Vagina (tissue), 2 donors: ENCODE measurements around the gene ZNF613. TPM values are rescaled to one million over a fixed set of nuclear protein-coding genes. Genes with fewer than 3 reads are reported as not detected.
"Not testable (repeated sequence)": the region's sequence is repeated elsewhere in the genome, so short reads cannot be mapped to it uniquely, and the experiment has no call there.

ENCODE experiments used
- DNase-seq, 2 donors: peaks; one replicate each; pipeline ENCODE4 v3.0.0-alpha.2; 2017; ENCODE audit errors: extremely low spot score in 2 of 2
- H3K27ac ChIP-seq: fragments of 200-600 bp; sonication (generic); one replicate; pipeline ENCODE4 v1.5.1; 2019
- H3K27me3 ChIP-seq: fragments of 200-600 bp; sonication (generic); one replicate; pipeline ENCODE4 v1.5.1; 2019
- H3K36me3 ChIP-seq, 2 donors: fragments of 200-600 bp; sonication (generic); one replicate each; pipeline ENCODE4 v1.5.1; 2017 to 2019
- H3K4me1 ChIP-seq: fragments of 200-600 bp; sonication (generic); one replicate; pipeline ENCODE4 v1.5.1; 2019
- H3K4me3 ChIP-seq, 2 donors: fragments of 200-600 bp; sonication (generic); 1 replicate in 1 of 2; 2 replicates in 1 of 2; pipeline ENCODE4 v1.5.1; 2016 to 2019
- H3K9me3 ChIP-seq: fragments of 200-600 bp; sonication (generic); one replicate; pipeline ENCODE4 v1.5.1; 2019
- POLR2A ChIP-seq, 2 donors: fragments of 450-650 bp; IDR thresholded peaks; one replicate each; pipeline ENCODE4 v1.6.1; 2017; ENCODE audit warnings: antibody characterized with exemption in 2 of 2, mild to moderate bottlenecking in 2 of 2, moderate library complexity in 2 of 2
- POLR2AphosphoS5 ChIP-seq, 2 donors: sonication (generic); formaldehyde crosslinking; IDR thresholded peaks; one replicate each; pipeline ENCODE4 v1.9.0; 2017; ENCODE audit warnings: antibody characterized with exemption in 2 of 2, mild to moderate bottlenecking in 2 of 2, low read depth in 1 of 2; ENCODE audit not compliant: insufficient read depth in 1 of 2
- intact Hi-C: fragments of 100-400 bp; cut with DNase I; formaldehyde crosslinking; loops from one replicate; pipeline ENCODE4 v1.15.1; 2023
- total RNA-seq: library from RNA; depleted of rRNA; stranded (reverse); fragments of >200 nt; gene quantifications from one replicate; pipeline ENCODE4 v1.2.3, GENCODE V29; 2016
- TF ChIP-seq, protein P1 (sequence below), 3 experiments: fragments of 450-650 bp in 2 of 3; fragments of 200-600 bp in 1 of 3; sonication (generic) in 1 of 3; IDR thresholded peaks; one replicate each; pipeline ENCODE4 v1.5.1; 2017 to 2019; ENCODE audit warnings: antibody characterized with exemption in 3 of 3, mild to moderate bottlenecking in 2 of 3, moderate library complexity in 2 of 3

The ZNF613 gene
- total RNA-seq, 1 donor from 2014 or later = 4.2 TPM

DNA sequence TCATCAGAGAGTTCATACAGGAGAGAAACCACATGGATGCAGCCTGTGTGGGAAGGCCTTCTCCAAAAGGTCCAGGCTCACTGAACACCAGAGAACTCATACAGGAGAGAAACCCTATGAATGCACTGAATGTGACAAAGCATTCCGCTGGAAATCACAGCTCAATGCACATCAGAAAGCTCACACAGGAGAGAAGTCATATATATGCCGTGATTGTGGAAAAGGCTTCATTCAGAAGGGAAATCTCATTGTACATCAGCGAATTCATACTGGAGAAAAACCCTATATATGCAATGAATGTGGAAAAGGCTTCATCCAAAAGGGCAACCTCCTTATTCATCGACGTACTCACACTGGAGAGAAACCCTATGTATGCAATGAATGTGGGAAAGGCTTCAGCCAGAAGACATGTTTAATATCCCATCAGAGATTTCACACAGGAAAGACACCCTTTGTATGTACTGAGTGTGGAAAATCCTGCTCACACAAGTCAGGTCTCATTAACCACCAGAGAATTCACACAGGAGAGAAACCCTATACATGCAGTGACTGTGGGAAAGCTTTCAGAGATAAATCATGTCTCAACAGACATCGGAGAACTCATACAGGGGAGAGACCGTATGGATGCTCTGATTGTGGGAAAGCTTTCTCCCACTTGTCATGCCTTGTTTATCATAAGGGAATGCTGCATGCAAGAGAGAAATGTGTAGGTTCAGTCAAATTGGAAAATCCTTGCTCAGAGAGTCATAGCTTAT lies 17.7 kb downstream of the ZNF613 start:
- no peak for DNase-seq
- Histone ChIP-seq H3K27ac (no peak overlapping the region), H3K9me3 (peaks cover 94% of the 10 kb centered on the region), H3K27me3 (no peaks in the 10 kb centered on the region), H3K36me3 (peaks cover 23 to 59% of the 10 kb centered on the region in 2 donors), H3K4me3 (no peak overlapping the region), H3K4me1 (no peaks in the 10 kb centered on the region)
- intact Hi-C loops = no loop called here
- TF ChIP-seq, protein P1, sequence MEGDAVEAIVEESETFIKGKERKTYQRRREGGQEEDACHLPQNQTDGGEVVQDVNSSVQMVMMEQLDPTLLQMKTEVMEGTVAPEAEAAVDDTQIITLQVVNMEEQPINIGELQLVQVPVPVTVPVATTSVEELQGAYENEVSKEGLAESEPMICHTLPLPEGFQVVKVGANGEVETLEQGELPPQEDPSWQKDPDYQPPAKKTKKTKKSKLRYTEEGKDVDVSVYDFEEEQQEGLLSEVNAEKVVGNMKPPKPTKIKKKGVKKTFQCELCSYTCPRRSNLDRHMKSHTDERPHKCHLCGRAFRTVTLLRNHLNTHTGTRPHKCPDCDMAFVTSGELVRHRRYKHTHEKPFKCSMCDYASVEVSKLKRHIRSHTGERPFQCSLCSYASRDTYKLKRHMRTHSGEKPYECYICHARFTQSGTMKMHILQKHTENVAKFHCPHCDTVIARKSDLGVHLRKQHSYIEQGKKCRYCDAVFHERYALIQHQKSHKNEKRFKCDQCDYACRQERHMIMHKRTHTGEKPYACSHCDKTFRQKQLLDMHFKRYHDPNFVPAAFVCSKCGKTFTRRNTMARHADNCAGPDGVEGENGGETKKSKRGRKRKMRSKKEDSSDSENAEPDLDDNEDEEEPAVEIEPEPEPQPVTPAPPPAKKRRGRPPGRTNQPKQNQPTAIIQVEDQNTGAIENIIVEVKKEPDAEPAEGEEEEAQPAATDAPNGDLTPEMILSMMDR (IDR thresholded peaks at IDR 0.05) = no peak
- no peak for TF ChIP-seq POLR2AphosphoS5 (IDR thresholded peaks at IDR 0.05; ENCODE audit: insufficient read depth in 1 of 2, low read depth in 1 of 2)
- TF ChIP-seq POLR2A (IDR thresholded peaks at IDR 0.05) = no peak

DNA sequence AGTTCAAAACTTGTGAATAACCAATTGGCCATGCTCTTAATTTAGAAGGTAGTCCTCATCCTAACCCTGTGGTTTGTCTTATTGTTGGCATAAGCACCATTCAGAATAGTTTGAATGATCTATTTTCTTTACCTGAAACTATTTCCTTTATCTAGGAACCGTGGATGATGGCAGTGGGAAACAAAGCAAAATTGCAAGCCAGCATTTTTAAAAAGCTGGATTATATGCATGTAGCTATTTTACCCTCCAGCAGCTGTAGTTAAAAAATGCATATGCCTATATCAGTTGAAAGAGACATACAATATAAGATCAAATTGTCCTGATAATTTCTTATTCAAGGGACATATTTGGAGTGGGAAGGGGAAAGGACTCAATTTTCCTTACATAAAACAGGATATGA lies 19.3 kb downstream of the ZNF613 start:
- Histone ChIP-seq H3K4me1 (no peaks in the 10 kb centered on the region), H3K4me3 (no peak overlapping the region), H3K27ac (no peak overlapping the region), H3K27me3 (no peaks in the 10 kb centered on the region), H3K9me3 (peaks cover 78% of the 10 kb centered on the region), H3K36me3 (peaks cover 15 to 42% of the 10 kb centered on the region in 2 donors)
- intact Hi-C loops = no loop called here
- no peak for TF ChIP-seq POLR2AphosphoS5 (IDR thresholded peaks at IDR 0.05; ENCODE audit: insufficient read depth in 1 of 2, low read depth in 1 of 2)
- no peak for TF ChIP-seq POLR2A (IDR thresholded peaks at IDR 0.05)
- TF ChIP-seq, protein P1 (IDR thresholded peaks at IDR 0.05) = no peak
- DNase-seq = no peak

DNA sequence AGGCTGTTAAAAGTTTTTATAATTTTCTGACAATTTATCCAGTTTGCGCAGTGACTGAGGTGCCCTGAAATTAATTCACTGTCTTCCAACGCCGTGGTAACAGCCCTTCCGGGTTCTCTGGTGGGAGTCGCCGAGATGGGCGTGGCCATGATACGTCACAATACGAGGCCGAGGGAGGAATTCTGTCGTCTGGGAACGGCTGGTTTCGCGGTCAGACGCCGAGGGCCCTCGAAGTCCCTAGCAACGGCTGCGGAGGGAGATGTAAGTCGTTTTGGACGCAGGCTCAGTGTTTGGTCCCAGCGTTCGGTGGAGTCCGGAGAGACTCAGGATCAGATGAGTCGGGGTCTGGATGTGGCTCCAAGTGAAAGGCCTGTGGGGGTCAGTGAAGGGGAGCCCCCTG lies 21.7 kb downstream of the ZNF613 start:
- Histone ChIP-seq H3K4me3 (no peak overlapping the region), H3K27me3 (no peaks in the 10 kb centered on the region), H3K36me3 (peaks cover 5 to 19% of the 10 kb centered on the region in 2 donors), H3K9me3 (peaks cover 58% of the 10 kb centered on the region), H3K27ac (no peak overlapping the region), H3K4me1 (no peaks in the 10 kb centered on the region)
- TF ChIP-seq POLR2AphosphoS5 (IDR thresholded peaks at IDR 0.05; ENCODE audit: insufficient read depth in 1 of 2, low read depth in 1 of 2) (no peak), POLR2A (IDR thresholded peaks at IDR 0.05) (no peak)
- TF ChIP-seq, protein P1 (IDR thresholded peaks at IDR 0.05) = no peak
- intact Hi-C loops = no loop called here
- DNase-seq = no peak

DNA sequence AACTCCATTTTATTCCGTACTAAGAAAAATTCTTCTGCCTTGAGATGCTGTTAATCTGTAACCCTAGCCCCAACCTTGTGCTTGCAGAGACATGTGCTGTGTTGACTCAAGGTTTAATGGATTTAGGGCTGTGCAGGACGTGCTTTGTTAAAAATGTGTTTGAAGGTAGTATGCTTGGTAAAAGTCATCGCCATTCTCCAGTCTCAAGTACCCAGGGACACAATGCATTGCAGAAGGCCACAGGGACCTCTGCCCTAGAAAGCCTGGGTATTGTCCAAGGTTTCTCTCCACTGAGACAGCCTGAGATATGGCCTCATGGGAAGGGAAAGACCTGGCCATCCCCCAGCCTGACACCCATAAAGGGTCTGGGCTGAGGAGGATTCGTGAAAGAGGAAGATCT lies 30.6 kb downstream of the ZNF613 start:
- H3K9me3 ChIP-seq = peaks cover 17% of the 10 kb centered on the region
- intact Hi-C loops, H3K27ac ChIP-seq, H3K4me3 ChIP-seq, H3K4me1 ChIP-seq, DNase-seq, H3K36me3 ChIP-seq, H3K27me3 ChIP-seq: not testable (repeated sequence)

DNA sequence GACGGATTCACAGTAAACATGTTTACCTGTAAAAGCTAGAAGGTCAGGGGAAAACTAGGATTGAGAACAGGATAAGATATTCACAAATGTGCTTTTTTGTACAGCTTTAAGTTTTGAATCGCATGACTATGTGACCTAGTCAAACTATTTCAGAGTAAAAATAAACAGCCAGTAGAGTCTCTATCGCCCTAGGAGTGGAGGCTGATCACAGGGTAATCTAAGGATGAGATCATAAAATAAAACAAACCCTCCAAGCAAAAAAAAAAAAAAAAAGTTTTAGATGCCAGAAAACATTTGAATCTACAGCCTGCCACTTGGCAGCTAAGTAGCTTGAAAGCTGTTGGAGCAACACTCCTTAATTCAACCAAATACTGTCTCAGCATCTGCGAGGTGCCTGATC lies 32.5 kb downstream of the ZNF613 start:
- Histone ChIP-seq H3K4me1 (no peaks in the 10 kb centered on the region), H3K4me3 (no peak overlapping the region), H3K27me3 (no peaks in the 10 kb centered on the region), H3K27ac (no peak overlapping the region), H3K36me3 (peaks cover 4 to 9% of the 10 kb centered on the region in 2 donors), H3K9me3 (peaks cover 28% of the 10 kb centered on the region)
- intact Hi-C loops = no loop called here
- DNase-seq = no peak
- TF ChIP-seq POLR2AphosphoS5 (IDR thresholded peaks at IDR 0.05; ENCODE audit: insufficient read depth in 1 of 2, low read depth in 1 of 2) = no peak
- TF ChIP-seq, protein P1 (IDR thresholded peaks at IDR 0.05) = no peak
- TF ChIP-seq POLR2A (IDR thresholded peaks at IDR 0.05) = no peak

- H3K27ac ChIP-seq, H3K27me3 ChIP-seq, intact Hi-C loops, DNase-seq, H3K4me1 ChIP-seq, H3K4me3 ChIP-seq: not testable (repeated sequence)
- H3K36me3 ChIP-seq = peaks cover 13 to 18% of the 10 kb centered on the region in 2 donors
- H3K9me3 ChIP-seq = peaks cover 37% of the 10 kb centered on the region
Measured at GRCh38 chr19:51960621-51961233, 33.5 kb downstream of the ZNF613 start.
